ENCODE measurements around the gene LIF.
A peak's percentile ranks its signal among the peaks of the same experiment; 100 is the strongest.

LIF gene

GRCh38 chr22:30214703-30215407 is 31.7 kb downstream of the LIF start:
- TF ChIP-seq CTCF (IDR thresholded peaks at IDR 0.05; ENCODE audit: low read depth, low read length, missing control alignments): no peak
- no peak overlapping the region for H3K4me3 ChIP-seq (replicated peaks; ENCODE audit: low read depth, low read length)
- no peak for DNase-seq (ENCODE audit: extremely low read depth, low read depth)

- no peak for TF ChIP-seq CTCF (IDR thresholded peaks at IDR 0.05; ENCODE audit: low read depth, low read length, missing control alignments)
- H3K4me3 ChIP-seq (replicated peaks; ENCODE audit: low read depth, low read length): no peak overlapping the region
- DNase-seq (ENCODE audit: extremely low read depth, low read depth): no peak
These were observed 33.5 kb downstream of the LIF start for GRCh38 chr22:30212996-30213441.

- H3K4me3 ChIP-seq (replicated peaks; ENCODE audit: low read depth, low read length): no peak overlapping the region
These were observed 34.1 kb downstream of the LIF start for GRCh38 chr22:30212363-30212995.

GRCh38 chr22:30211124-30211820 is 35.3 kb downstream of the LIF start:
- TF ChIP-seq CTCF (IDR thresholded peaks at IDR 0.05; ENCODE audit: low read depth, low read length, missing control alignments): no peak
- no peak overlapping the region for H3K4me3 ChIP-seq (replicated peaks; ENCODE audit: low read depth, low read length)
- DNase-seq (ENCODE audit: extremely low read depth, low read depth): no peak

More at GRCh38 chr22:30212363-30212995, 34.1 kb downstream of the LIF start:
- no peak for TF ChIP-seq CTCF (IDR thresholded peaks at IDR 0.05; ENCODE audit: low read depth, low read length, missing control alignments)
- peak; percentile 46 for DNase-seq (ENCODE audit: extremely low read depth, low read depth)

GRCh38 chr22:30210235-30210909 is 36.2 kb downstream of the LIF start:
- no peak for DNase-seq (ENCODE audit: extremely low read depth, low read depth)
- H3K4me3 ChIP-seq (replicated peaks; ENCODE audit: low read depth, low read length): no peak overlapping the region
- TF ChIP-seq CTCF (IDR thresholded peaks at IDR 0.05; ENCODE audit: low read depth, low read length, missing control alignments): no peak

- no peak overlapping the region for H3K4me3 ChIP-seq (replicated peaks; ENCODE audit: low read depth, low read length)
- TF ChIP-seq CTCF (IDR thresholded peaks at IDR 0.05; ENCODE audit: low read depth, low read length, missing control alignments): no peak
These were observed 36.9 kb downstream of the LIF start for GRCh38 chr22:30209642-30210041.

More at GRCh38 chr22:30209642-30210041, 36.9 kb downstream of the LIF start:
- no peak for DNase-seq (ENCODE audit: extremely low read depth, low read depth)

Measured in HFF-Myc (cell line).